GM12878 (cell line): ENCODE results near the gene LEFTY1. TPM values are rescaled to one million over a fixed set of nuclear protein-coding genes. Genes with fewer than 3 reads are reported as not detected.

ENCODE experiments used
- ATAC-seq: fragments of 200-7000 bp; cut with Tn5 transposase; 3 replicates; pipeline ENCODE4 v1.9.1; 2020; ENCODE audit warnings: mild to moderate bottlenecking, moderate library complexity
- BruUV-seq: library from RNA; stranded (reverse); fragments of 400-500 nt; replicated peaks from 2 replicates; lab custom pipeline; 2021; lab: Mats Ljungman, UMichigan
- CTCF ChIA-PET: fragments of 300-600 bp; sonication (Branson Sonifier 250); formaldehyde crosslinking; extraction: SDS; loops from one replicate; lab custom pipeline; 2021; ENCODE audit warnings: inconsistent platforms; lab: Yijun Ruan, JAX
- POLR2A ChIA-PET: fragments of 350-600 bp; formaldehyde crosslinking; extraction: SDS; loops from one replicate; lab custom pipeline; 2021; ENCODE audit warnings: inconsistent platforms; lab: Charles Lee
- RAD21 ChIA-PET: fragments of 300-600 bp; sonication (Branson Sonifier 250); formaldehyde crosslinking; loops from one replicate; lab custom pipeline; 2023; ENCODE audit warnings: antibody characterized with exemption; ENCODE audit not compliant: unreplicated experiment; lab: Charles Lee
- SMC1A ChIA-PET: fragments of 300-600 bp; sonication (Branson Sonifier 250); formaldehyde crosslinking; loops from one replicate; lab custom pipeline; 2023; ENCODE audit not compliant: unreplicated experiment, uncharacterized antibody; lab: Charles Lee
- DNase-seq: peaks from one replicate; pipeline ENCODE4 v3.0.0-alpha.2; 2011; ENCODE audit warnings: low read depth, low spot score
- FAIRE-seq: peaks from 3 replicates; lab custom pipeline; 2011; peaks lifted over from hg19 to GRCh38; lab: Jason Lieb, UNC
- H2AFZ ChIP-seq: 2 replicates; pipeline ENCODE4 v1.6.0; 2011; ENCODE audit warnings: low read depth, low read length, control low read depth; ENCODE audit not compliant: control insufficient read depth
- H3K27ac ChIP-seq: 2 replicates; pipeline ENCODE4 v1.5.1; 2011; ENCODE audit warnings: control low read depth; ENCODE audit not compliant: control insufficient read depth, insufficient read depth
- H3K27me3 ChIP-seq, 2 experiments: replicated peaks in 1 of 2; 2 replicates each; pipeline versions ENCODE4 v1.6.0 to v1.6.1; 2011; ENCODE audit warnings: low read length in 1 of 2; ENCODE audit not compliant: control insufficient read depth in 2 of 2, insufficient read depth in 2 of 2
- H3K36me3 ChIP-seq, 2 experiments: 2 replicates each; pipeline ENCODE4 v1.5.1; 2011; ENCODE audit warnings: low read length in 1 of 2; ENCODE audit not compliant: control insufficient read depth in 2 of 2, insufficient read depth in 2 of 2
- H3K4me1 ChIP-seq: 2 replicates; pipeline ENCODE4 v1.6.1; 2011; ENCODE audit warnings: mild to moderate bottlenecking, low read length, moderate library complexity, mixed read lengths; ENCODE audit not compliant: control insufficient read depth, insufficient read depth
- H3K4me2 ChIP-seq: 2 replicates; pipeline ENCODE4 v1.6.0; 2011; ENCODE audit warnings: control low read depth; ENCODE audit not compliant: control insufficient read depth, insufficient read depth
- H3K4me3 ChIP-seq: fragments of 200-600 bp; sonication (generic); 2 replicates; pipeline ENCODE4 v1.5.1; 2016
- H3K79me2 ChIP-seq: 2 replicates; pipeline ENCODE4 v1.6.0; 2011; ENCODE audit warnings: low read length; ENCODE audit not compliant: control insufficient read depth, insufficient read depth
- H3K9ac ChIP-seq: 2 replicates; pipeline ENCODE4 v1.8.0; 2011; ENCODE audit warnings: low read length, control low read depth, mixed read lengths; ENCODE audit not compliant: control insufficient read depth, insufficient read depth
- H3K9me3 ChIP-seq: replicated peaks from 3 replicates; pipeline ENCODE4 v1.5.1; 2011; ENCODE audit warnings: mild to moderate bottlenecking, low read length; ENCODE audit not compliant: control insufficient read depth, insufficient read depth
- H4K20me1 ChIP-seq: 2 replicates; pipeline ENCODE4 v1.6.0; 2011; ENCODE audit not compliant: control insufficient read depth, insufficient read depth
- CTCF ChIP-seq, 3 experiments: IDR thresholded peaks in 2 of 3; conservative IDR thresholded peaks in 1 of 3; 2 replicates each; pipeline ENCODE4 v1.5.1; 2011; ENCODE audit warnings: low read depth in 3 of 3, low read length in 3 of 3, mild to moderate bottlenecking in 3 of 3, control low read depth in 2 of 3, moderate library complexity in 2 of 3, inconsistent platforms in 1 of 3, mixed read lengths in 1 of 3; ENCODE audit not compliant: control insufficient read depth in 2 of 3, insufficient read depth in 1 of 3; ENCODE audit errors: extremely low read depth in 1 of 3
- LARP7 ChIP-seq: fragments of 450-650 bp; IDR thresholded peaks from 2 replicates; pipeline ENCODE4 v1.6.1; 2017; ENCODE audit warnings: mild to moderate bottlenecking
- NFIC ChIP-seq: IDR thresholded peaks from 2 replicates; pipeline ENCODE4 v1.6.1; 2012; ENCODE audit warnings: low read depth, mild to moderate bottlenecking, inconsistent platforms, low read length, moderate library complexity
- NR2F1 ChIP-seq: fragments of 450-650 bp; conservative IDR thresholded peaks from 2 replicates; pipeline ENCODE4 v1.6.1; 2017; ENCODE audit warnings: mild to moderate bottlenecking
- POLR2A ChIP-seq: IDR thresholded peaks from 2 replicates; pipeline ENCODE4 v1.6.1; 2011; ENCODE audit warnings: low read depth, mild to moderate bottlenecking, low read length
- RAD21 ChIP-seq: IDR thresholded peaks from 2 replicates; pipeline ENCODE4 v1.6.1; 2011; ENCODE audit warnings: mild to moderate bottlenecking, low read depth, low read length, moderate library complexity; ENCODE audit not compliant: insufficient read depth
- RB1 ChIP-seq: fragments of 450-650 bp; formaldehyde crosslinking; IDR thresholded peaks from 2 replicates; pipeline ENCODE4 v1.6.1; 2017; ENCODE audit warnings: mild to moderate bottlenecking, borderline replicate concordance
- SMARCA5 ChIP-seq: fragments of 450-650 bp; IDR thresholded peaks from 2 replicates; pipeline ENCODE4 v1.6.1; 2017; ENCODE audit warnings: mild to moderate bottlenecking
- SMC3 ChIP-seq: IDR thresholded peaks from 2 replicates; pipeline ENCODE4 v1.6.1; 2011; ENCODE audit warnings: low read length, improper control_type of control experiment, borderline replicate concordance
- TCF12 ChIP-seq: IDR thresholded peaks from 2 replicates; pipeline ENCODE4 v1.6.1; 2011; ENCODE audit warnings: low read depth, mild to moderate bottlenecking, low read length
- YY1 ChIP-seq: IDR thresholded peaks from 2 replicates; pipeline ENCODE4 v1.6.1; 2011; ENCODE audit warnings: low read depth, mild to moderate bottlenecking, low read length
- ZNF207 ChIP-seq: fragments of 450-650 bp; IDR thresholded peaks from 2 replicates; pipeline ENCODE4 v1.6.1; 2014; ENCODE audit warnings: antibody characterized with exemption, mild to moderate bottlenecking, borderline replicate concordance
- ZSCAN29 ChIP-seq: fragments of 450-650 bp; IDR thresholded peaks from 2 replicates; pipeline ENCODE4 v1.6.1; 2017; ENCODE audit warnings: mild to moderate bottlenecking, moderate library complexity
- WGBS: methylation state at CpG from one replicate; pipeline ENCODE4 v1.1.6; 2016; ENCODE audit warnings: low lambda C conversion rate; ENCODE audit not compliant: insufficient replicate concordance, insufficient coverage; ENCODE audit errors: missing lambda C conversion rate; 5-methylcytosine and 5-hydroxymethylcytosine counted together
- in situ Hi-C: fragments of 300-500 bp; cut with MboI; formaldehyde crosslinking; loops from 9 replicates; pipeline ENCODE4 v1.14.3; 2018; ENCODE audit warnings: mixed read lengths
- intact Hi-C: fragments of 100-400 bp; cut with micrococcal nuclease; formaldehyde crosslinking; loops from one replicate; pipeline ENCODE4 v1.14.2; 2022; ENCODE audit not compliant: unreplicated experiment
- polyA plus RNA-seq, 11 experiments: library from polyadenylated mRNA; depleted of rRNA in 4 of 11; unstranded in 6 of 11; stranded (reverse) in 5 of 11; fragments of >200 nt; fragmentation: Nextera tagmentation in 4 of 11; fragmentation: Illumina TruSeq in 1 of 11; extraction: Ambion mirVana in 4 of 11; extraction: Trizol in 1 of 11; gene quantifications; 1 replicate in 1 of 11; 2 replicates in 10 of 11; pipeline versions ENCODE4 v1.2.1 to v1.2.3, GENCODE V29; 2011 to 2016; ENCODE audit warnings: inconsistent platforms in 2 of 11, missing spikeins in 2 of 11, low read depth in 1 of 11
- total RNA-seq, 4 experiments: library from RNA; depleted of rRNA in 3 of 4; stranded (reverse); fragments of >200 nt in 3 of 4; fragmentation: Illumina TruSeq in 1 of 4; extraction: Trizol in 1 of 4; gene quantifications; 2 replicates each; pipeline versions ENCODE4 v1.2.1 to v1.2.3, GENCODE V29; 2013 to 2021
- TF ChIP-seq, protein P1 (sequence below): fragments of 450-650 bp; IDR thresholded peaks from 2 replicates; pipeline ENCODE4 v1.6.1; 2017; ENCODE audit warnings: mild to moderate bottlenecking
- TF ChIP-seq, protein P2 (sequence below): fragments of 450-650 bp; IDR thresholded peaks from 2 replicates; pipeline ENCODE4 v1.6.1; 2017; ENCODE audit warnings: borderline replicate concordance

LEFTY1 gene
- total and polyA plus RNA-seq, 10 of the 15 experiments (the other 5 are each of a cell fraction or from before 2014, with no cell fraction given), result 0.06 TPM; not detected in 8

GRCh38 chr1:225911191-225912130 lies 22.5 kb upstream of the LEFTY1 start:
- in situ Hi-C loops, result loop anchor here (5.0 kb wide), 2 partner anchors 134 to 434 kb away; partner anchors contain the start of gene SRP9
- peaks cover 4% of the 10 kb centered on the region; the same call in 1 of the 2 replicates for H3K4me1 ChIP-seq
- no peaks in the 10 kb centered on the region for H3K79me2 ChIP-seq
- no peak for DNase-seq
- CTCF ChIA-PET, result interaction anchor here (0.7 to 3.2 kb wide), 22 partner anchors 9 to 436 kb away, joined by 3 to 19 read pairs (median 4); partner anchors contain the start of genes PYCR2, SRP9 and TMEM63A
- no peak overlapping the region for H3K4me3 ChIP-seq
- RAD21 ChIA-PET, result interaction anchor here (0.6 to 5.3 kb wide), 7 partner anchors 9 to 580 kb away, joined by 3 to 39 read pairs (median 3); partner anchors contain the start of genes PYCR2 and SRP9
- no peaks in the 10 kb centered on the region for H4K20me1 ChIP-seq
- no peak for FAIRE-seq
- H3K9ac ChIP-seq, result no peak overlapping the region
- peak overlapping the region; percentile 27; the same call in 1 of the 2 replicates for H3K4me2 ChIP-seq
- SMC1A ChIA-PET, result interaction anchor here (1.0 to 3.2 kb wide), 6 partner anchors 26 to 451 kb away, joined by 3 to 16 read pairs (median 3); partner anchors contain the start of gene SRP9
- ATAC-seq, result peak; percentile 97
- intact Hi-C loops, result loop anchor here (1.0 to 5.0 kb wide), 2 partner anchors 59 to 436 kb away; no protein-coding TSS in a partner anchor
- POLR2A ChIA-PET, result interaction anchor here (0.6 kb wide), 1 partner anchor 133 kb away, joined by 3 read pairs; the partner anchor contains the start of gene SRP9
- no peaks in the 10 kb centered on the region; a peak in 1 of 4 replicates for H3K36me3 ChIP-seq
- H2AFZ ChIP-seq, result peak overlapping the region; percentile 67
- no peaks in the 10 kb centered on the region for H3K27me3 ChIP-seq
- H3K27ac ChIP-seq, result no peak overlapping the region
- no TSS peak for BruUV-seq
- WGBS, result 40% methylated on average over 53 of the region's 53 CpGs
- TF ChIP-seq, protein P1, sequence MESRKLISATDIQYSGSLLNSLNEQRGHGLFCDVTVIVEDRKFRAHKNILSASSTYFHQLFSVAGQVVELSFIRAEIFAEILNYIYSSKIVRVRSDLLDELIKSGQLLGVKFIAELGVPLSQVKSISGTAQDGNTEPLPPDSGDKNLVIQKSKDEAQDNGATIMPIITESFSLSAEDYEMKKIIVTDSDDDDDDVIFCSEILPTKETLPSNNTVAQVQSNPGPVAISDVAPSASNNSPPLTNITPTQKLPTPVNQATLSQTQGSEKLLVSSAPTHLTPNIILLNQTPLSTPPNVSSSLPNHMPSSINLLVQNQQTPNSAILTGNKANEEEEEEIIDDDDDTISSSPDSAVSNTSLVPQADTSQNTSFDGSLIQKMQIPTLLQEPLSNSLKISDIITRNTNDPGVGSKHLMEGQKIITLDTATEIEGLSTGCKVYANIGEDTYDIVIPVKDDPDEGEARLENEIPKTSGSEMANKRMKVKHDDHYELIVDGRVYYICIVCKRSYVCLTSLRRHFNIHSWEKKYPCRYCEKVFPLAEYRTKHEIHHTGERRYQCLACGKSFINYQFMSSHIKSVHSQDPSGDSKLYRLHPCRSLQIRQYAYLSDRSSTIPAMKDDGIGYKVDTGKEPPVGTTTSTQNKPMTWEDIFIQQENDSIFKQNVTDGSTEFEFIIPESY, result peak; percentile 97
- TF ChIP-seq SMC3, result peak; percentile 84
- TF ChIP-seq LARP7, result peak; percentile 37; the same call in 1 of the 2 replicates
- peak; percentile 59; the same call in 1 of the 2 replicates for TF ChIP-seq ZNF207
- TF ChIP-seq RAD21, result peak; percentile 81
- TF ChIP-seq CTCF (IDR thresholded peaks at IDR 0.05 in 2 of 3, conservative IDR thresholded peaks at IDR 0.05 in 1 of 3; ENCODE audit: control insufficient read depth in 2 of 3, extremely low read depth in 1 of 3, insufficient read depth in 1 of 3, low read depth in 3 of 3, low read length in 3 of 3), result peak; percentile 78 to 81 (median 78)
- TF ChIP-seq NFIC, result no peak
- 0 out of 2 replicates have a peak, but pooled peaks have one; percentile 18 for TF ChIP-seq TCF12
- TF ChIP-seq, protein P2, sequence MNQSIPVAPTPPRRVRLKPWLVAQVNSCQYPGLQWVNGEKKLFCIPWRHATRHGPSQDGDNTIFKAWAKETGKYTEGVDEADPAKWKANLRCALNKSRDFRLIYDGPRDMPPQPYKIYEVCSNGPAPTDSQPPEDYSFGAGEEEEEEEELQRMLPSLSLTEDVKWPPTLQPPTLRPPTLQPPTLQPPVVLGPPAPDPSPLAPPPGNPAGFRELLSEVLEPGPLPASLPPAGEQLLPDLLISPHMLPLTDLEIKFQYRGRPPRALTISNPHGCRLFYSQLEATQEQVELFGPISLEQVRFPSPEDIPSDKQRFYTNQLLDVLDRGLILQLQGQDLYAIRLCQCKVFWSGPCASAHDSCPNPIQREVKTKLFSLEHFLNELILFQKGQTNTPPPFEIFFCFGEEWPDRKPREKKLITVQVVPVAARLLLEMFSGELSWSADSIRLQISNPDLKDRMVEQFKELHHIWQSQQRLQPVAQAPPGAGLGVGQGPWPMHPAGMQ, result no peak
- TF ChIP-seq RB1, result peak; percentile 60; the same call in 1 of the 2 replicates
- no peak for TF ChIP-seq ZSCAN29
- no peak for TF ChIP-seq POLR2A
- TF ChIP-seq YY1, result peak; percentile 83
- TF ChIP-seq SMARCA5, result peak; percentile 53; the same call in 1 of the 2 replicates
- TF ChIP-seq NR2F1, result 0 out of 2 replicates have a peak, but pooled peaks have one; percentile 17
- no peaks in the 10 kb centered on the region for H3K9me3 ChIP-seq
